ENCODE measurements around the gene ZNRD2. TPM values are rescaled to one million over a fixed set of nuclear protein-coding genes. Genes with fewer than 3 reads are reported as not detected.
A peak's percentile ranks its signal among the peaks of the same experiment; 100 is the strongest.

The ZNRD2 gene
- total RNA-seq, 3 donors from 2014 or later, result 120 to 148 (median 136) TPM

DNA sequence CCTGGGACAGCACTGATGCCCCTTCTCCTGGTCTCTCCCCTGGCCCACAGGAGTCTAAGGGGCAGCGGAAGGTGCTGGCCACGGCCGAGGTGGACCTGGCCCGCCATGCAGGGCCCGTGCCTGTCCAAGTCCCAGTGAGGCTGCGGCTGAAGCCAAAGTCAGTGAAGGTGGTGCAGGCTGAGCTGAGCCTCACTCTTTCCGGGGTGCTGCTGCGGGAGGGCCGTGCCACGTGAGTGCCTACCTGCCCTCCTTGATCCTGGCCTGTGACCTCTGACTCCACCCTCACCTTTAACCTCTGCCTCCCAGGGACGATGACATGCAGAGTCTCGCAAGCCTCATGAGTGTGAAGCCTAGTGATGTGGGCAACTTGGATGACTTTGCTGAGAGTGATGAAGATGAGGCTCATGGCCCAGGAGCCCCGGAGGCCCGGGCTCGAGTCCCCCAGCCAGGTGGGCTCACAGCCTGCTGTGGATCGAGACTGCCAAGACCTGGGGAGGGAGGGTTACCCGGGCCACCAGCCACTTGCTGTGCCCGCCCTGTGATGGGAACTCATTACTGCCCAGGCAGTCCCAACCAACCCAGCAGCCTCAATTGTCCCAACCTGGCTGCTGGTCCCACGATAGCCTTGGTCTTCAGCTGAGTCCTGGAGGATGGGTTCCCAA is 9.9 kb downstream of the ZNRD2 start:
- H3K4me3 Mint-ChIP-seq, result no peak overlapping the region
- no peak for ATAC-seq
- H3K9me3 Mint-ChIP-seq, result no peaks in the 10 kb centered on the region
- no peak for DNase-seq
- peaks cover 28% of the 10 kb centered on the region for H3K4me1 Mint-ChIP-seq (ENCODE audit: low read depth)
- peaks cover 25% of the 10 kb centered on the region for H3K36me3 Mint-ChIP-seq (ENCODE audit: insufficient read depth)
- no peaks in the 10 kb centered on the region for H3K27me3 Mint-ChIP-seq (ENCODE audit: low read depth)

DNA sequence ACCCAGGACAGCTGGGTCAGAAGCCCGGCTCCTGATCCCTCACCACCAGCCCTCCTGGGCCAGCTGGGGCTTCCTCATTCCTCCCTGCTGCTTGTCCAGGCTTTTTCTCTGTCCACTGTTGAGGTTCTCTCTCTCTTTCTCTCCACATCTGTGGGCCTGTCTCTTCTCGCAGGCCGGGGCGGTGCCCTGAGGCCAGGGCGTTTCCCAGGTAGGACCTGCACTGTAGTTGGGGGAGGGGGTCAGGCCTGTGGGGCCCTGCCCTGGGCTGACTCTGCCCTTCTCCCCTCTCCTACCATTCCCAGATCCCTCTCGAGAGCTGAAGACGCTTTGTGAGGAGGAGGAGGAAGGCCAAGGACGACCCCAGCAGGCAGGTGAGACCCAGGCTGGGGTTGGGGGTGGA is 10.5 kb downstream of the ZNRD2 start:
- no peak overlapping the region for H3K4me3 Mint-ChIP-seq
- H3K36me3 Mint-ChIP-seq (ENCODE audit: insufficient read depth), result peaks cover 25% of the 10 kb centered on the region
- DNase-seq, result no peak
- H3K27me3 Mint-ChIP-seq (ENCODE audit: low read depth), result no peaks in the 10 kb centered on the region
- no peak for ATAC-seq
- peaks cover 23% of the 10 kb centered on the region for H3K4me1 Mint-ChIP-seq (ENCODE audit: low read depth)
- no peaks in the 10 kb centered on the region for H3K9me3 Mint-ChIP-seq

- no peak overlapping the region for H3K4me3 Mint-ChIP-seq
- no peaks in the 10 kb centered on the region for H3K9me3 Mint-ChIP-seq
- peaks cover 26% of the 10 kb centered on the region for H3K4me1 Mint-ChIP-seq (ENCODE audit: low read depth)
- H3K27me3 Mint-ChIP-seq (ENCODE audit: low read depth), result no peaks in the 10 kb centered on the region
- no peak for DNase-seq
- H3K36me3 Mint-ChIP-seq (ENCODE audit: insufficient read depth), result peaks cover 25% of the 10 kb centered on the region
- ATAC-seq, result no peak
These were observed 11.7 kb downstream of the ZNRD2 start for GRCh38 chr11:65581928-65582327.

GRCh38 chr11:65583589-65583988 is 13.3 kb downstream of the ZNRD2 start:
- H3K4me1 Mint-ChIP-seq (ENCODE audit: low read depth), result peaks cover 26% of the 10 kb centered on the region
- no peaks in the 10 kb centered on the region for H3K27me3 Mint-ChIP-seq (ENCODE audit: low read depth)
- ATAC-seq (no peak), DNase-seq (no peak)
- no peaks in the 10 kb centered on the region for H3K9me3 Mint-ChIP-seq
- no peak overlapping the region for H3K4me3 Mint-ChIP-seq
- peaks cover 24% of the 10 kb centered on the region for H3K36me3 Mint-ChIP-seq (ENCODE audit: insufficient read depth)

GRCh38 chr11:65584106-65584505 is 13.8 kb downstream of the ZNRD2 start:
- Mint-ChIP-seq H3K36me3 (ENCODE audit: insufficient read depth) (peaks cover 22% of the 10 kb centered on the region), H3K9me3 (no peaks in the 10 kb centered on the region)
- no peak for DNase-seq

GRCh38 chr11:65584723-65585171 is 14.5 kb downstream of the ZNRD2 start:
- ATAC-seq, result no peak
- DNase-seq, result no peak
- Mint-ChIP-seq H3K36me3 (ENCODE audit: insufficient read depth) (peaks cover 21% of the 10 kb centered on the region), H3K4me3 (no peak overlapping the region), H3K4me1 (ENCODE audit: low read depth) (peaks cover 33% of the 10 kb centered on the region), H3K9me3 (no peaks in the 10 kb centered on the region), H3K27me3 (ENCODE audit: low read depth) (no peaks in the 10 kb centered on the region)

More at GRCh38 chr11:65584106-65584505, 13.8 kb downstream of the ZNRD2 start:
- ATAC-seq, result no peak
- no peaks in the 10 kb centered on the region for H3K27me3 Mint-ChIP-seq (ENCODE audit: low read depth)
- no peak overlapping the region for H3K4me3 Mint-ChIP-seq
- H3K4me1 Mint-ChIP-seq (ENCODE audit: low read depth), result peaks cover 30% of the 10 kb centered on the region

DNA sequence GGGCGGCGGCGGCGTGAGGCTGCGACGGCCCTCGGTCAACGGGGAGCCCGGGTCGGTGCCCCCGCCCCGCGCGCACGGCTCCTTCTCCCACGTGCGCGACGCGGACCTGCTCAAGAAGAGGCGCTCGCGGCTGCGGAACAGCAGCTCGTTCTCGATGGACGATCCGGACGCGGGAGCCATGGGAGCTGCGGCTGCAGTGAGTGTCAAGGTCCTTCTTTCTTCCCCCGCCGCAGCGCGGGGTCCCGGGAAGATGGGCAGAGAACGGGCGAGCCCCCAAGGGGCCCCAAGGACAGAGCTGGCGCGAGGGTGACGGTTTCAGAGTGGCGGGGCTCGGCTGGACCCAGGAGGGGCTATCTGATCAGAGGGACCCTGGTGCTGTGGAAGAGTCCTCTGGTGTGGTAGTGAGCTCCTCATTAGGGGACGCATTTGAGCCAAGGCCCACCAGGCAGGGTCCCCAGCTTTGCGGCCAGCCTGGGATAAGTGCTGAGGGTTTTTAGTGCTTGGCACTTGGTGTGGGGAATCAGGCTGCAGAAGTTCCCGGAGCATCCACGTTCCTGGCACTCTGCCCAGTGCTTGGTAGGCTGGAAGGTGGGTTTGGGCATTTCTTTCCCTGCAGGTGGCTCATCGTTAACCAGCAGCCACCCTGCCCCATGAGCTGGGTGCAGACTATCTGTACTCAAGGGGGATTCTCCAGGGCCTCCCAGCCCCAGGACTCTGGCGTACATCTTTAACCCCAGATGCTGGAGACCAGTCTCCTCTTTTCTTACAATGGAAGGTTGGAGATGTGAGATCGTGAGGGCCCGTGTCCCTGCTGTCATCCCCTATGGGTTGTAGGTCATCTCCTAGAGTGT is 15.3 kb downstream of the ZNRD2 start:
- H3K36me3 Mint-ChIP-seq (ENCODE audit: insufficient read depth), result peaks cover 18% of the 10 kb centered on the region
- no peak overlapping the region for H3K4me3 Mint-ChIP-seq
- peaks cover 33% of the 10 kb centered on the region for H3K4me1 Mint-ChIP-seq (ENCODE audit: low read depth)
- DNase-seq (no peak), ATAC-seq (no peak)
- H3K9me3 Mint-ChIP-seq, result no peaks in the 10 kb centered on the region
- no peaks in the 10 kb centered on the region for H3K27me3 Mint-ChIP-seq (ENCODE audit: low read depth)

DNA sequence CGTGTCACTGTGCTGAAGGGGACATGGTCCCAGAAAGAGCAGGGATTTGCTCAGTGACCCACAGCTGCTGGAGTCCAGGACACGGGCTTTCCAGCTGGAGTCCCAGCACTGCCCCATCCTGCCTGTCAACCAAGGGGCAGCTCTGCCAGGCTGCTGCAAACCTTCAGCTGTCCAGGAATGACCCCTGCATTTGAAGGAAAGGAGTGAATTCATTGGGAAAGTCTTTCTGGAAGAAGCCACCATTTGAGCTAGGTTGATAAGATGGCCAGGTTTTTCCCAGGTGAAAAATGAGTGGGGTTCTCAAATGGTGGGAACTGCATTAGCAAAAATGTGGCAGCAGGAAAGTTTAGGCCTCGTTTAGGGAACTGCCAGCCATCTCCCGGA is 16.0 kb downstream of the ZNRD2 start:
- H3K27me3 Mint-ChIP-seq (ENCODE audit: low read depth), result no peaks in the 10 kb centered on the region
- peaks cover 31% of the 10 kb centered on the region for H3K4me1 Mint-ChIP-seq (ENCODE audit: low read depth)
- peaks cover 18% of the 10 kb centered on the region for H3K36me3 Mint-ChIP-seq (ENCODE audit: insufficient read depth)
- H3K9me3 Mint-ChIP-seq, result no peaks in the 10 kb centered on the region
- no peak for DNase-seq
- no peak overlapping the region for H3K4me3 Mint-ChIP-seq
- no peak for ATAC-seq

- no peak for ATAC-seq
- no peaks in the 10 kb centered on the region for H3K9me3 Mint-ChIP-seq
- no peak overlapping the region for H3K4me3 Mint-ChIP-seq
- no peaks in the 10 kb centered on the region for H3K27me3 Mint-ChIP-seq (ENCODE audit: low read depth)
- H3K4me1 Mint-ChIP-seq (ENCODE audit: low read depth), result peaks cover 31% of the 10 kb centered on the region
- DNase-seq, result no peak
- H3K36me3 Mint-ChIP-seq (ENCODE audit: insufficient read depth), result peaks cover 18% of the 10 kb centered on the region
These were observed 16.4 kb downstream of the ZNRD2 start for GRCh38 chr11:65586676-65587075.

- ATAC-seq (peak; percentile 84 to 88), DNase-seq (peak; percentile 70)
- peak overlapping the region; percentile 59 for H3K4me3 Mint-ChIP-seq
- H3K27me3 Mint-ChIP-seq (ENCODE audit: low read depth), result no peaks in the 10 kb centered on the region
- H3K36me3 Mint-ChIP-seq (ENCODE audit: insufficient read depth), result peaks cover 9% of the 10 kb centered on the region
- no peaks in the 10 kb centered on the region for H3K9me3 Mint-ChIP-seq
- H3K4me1 Mint-ChIP-seq (ENCODE audit: low read depth), result peaks cover 31% of the 10 kb centered on the region
These were observed 18.1 kb downstream of the ZNRD2 start for GRCh38 chr11:65588199-65589054.

GRCh38 chr11:65589444-65590239 is 19.4 kb downstream of the ZNRD2 start:
- H3K27me3 Mint-ChIP-seq (ENCODE audit: low read depth), result no peaks in the 10 kb centered on the region
- peaks cover 29% of the 10 kb centered on the region for H3K4me1 Mint-ChIP-seq (ENCODE audit: low read depth)
- DNase-seq (no peak), ATAC-seq (peak; percentile 38 to 41)
- H3K9me3 Mint-ChIP-seq, result no peaks in the 10 kb centered on the region
- peaks cover 4% of the 10 kb centered on the region for H3K36me3 Mint-ChIP-seq (ENCODE audit: insufficient read depth)
- H3K4me3 Mint-ChIP-seq, result no peak overlapping the region

DNA sequence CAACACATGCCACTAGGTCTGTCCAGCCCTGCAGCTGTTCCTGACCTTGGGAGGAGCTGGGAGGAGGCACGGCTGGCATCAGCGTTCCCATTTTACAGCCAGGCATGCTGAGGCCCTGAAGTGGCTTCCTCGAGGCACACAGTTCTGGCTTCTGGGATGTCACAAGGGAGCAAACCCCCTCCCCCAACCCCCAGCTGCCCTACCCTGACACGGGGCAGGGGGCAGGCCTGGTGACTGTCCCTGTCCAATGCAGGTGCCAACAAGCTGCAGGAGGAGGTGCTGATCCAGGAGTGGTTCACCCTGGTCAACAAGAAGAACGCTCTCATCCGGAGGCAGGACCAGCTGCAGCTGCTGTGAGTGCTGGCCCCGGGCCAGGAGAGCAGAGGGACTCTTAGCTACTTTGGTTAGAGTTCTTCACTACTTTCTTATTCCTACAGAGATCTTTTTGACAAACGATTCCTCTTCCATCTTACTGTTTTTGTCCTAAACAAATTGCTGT is 20.0 kb downstream of the ZNRD2 start:
- DNase-seq (no peak), ATAC-seq (no peak)

GRCh38 chr11:65591939-65592857 is 21.9 kb downstream of the ZNRD2 start:
- ATAC-seq, result no peak

More for the DNA sequence above, 20.0 kb downstream of the ZNRD2 start:
- Mint-ChIP-seq H3K36me3 (ENCODE audit: insufficient read depth) (peaks cover 4% of the 10 kb centered on the region), H3K4me3 (no peak overlapping the region), H3K4me1 (ENCODE audit: low read depth) (peaks cover 33% of the 10 kb centered on the region), H3K27me3 (ENCODE audit: low read depth) (no peaks in the 10 kb centered on the region), H3K9me3 (no peaks in the 10 kb centered on the region)

More at GRCh38 chr11:65591939-65592857, 21.9 kb downstream of the ZNRD2 start:
- DNase-seq, result no peak
- H3K4me3 Mint-ChIP-seq, result no peak overlapping the region
- H3K36me3 Mint-ChIP-seq (ENCODE audit: insufficient read depth), result peaks cover 4% of the 10 kb centered on the region
- no peaks in the 10 kb centered on the region for H3K27me3 Mint-ChIP-seq (ENCODE audit: low read depth)
- H3K4me1 Mint-ChIP-seq (ENCODE audit: low read depth), result peaks cover 29% of the 10 kb centered on the region
- no peaks in the 10 kb centered on the region for H3K9me3 Mint-ChIP-seq

Data from activated T-cell treated with anti-CD3 and anti-CD28 coated beads, Interleukin-2, amount 50 U/mL, for 4 hours (primary cell).